Measurements from ENCODE around the gene GPBAR1.

GPBAR1 gene

GRCh38 chr2:218286570-218287459, 26.0 kb downstream of the GPBAR1 start:
- TF ChIP-seq JUND (IDR thresholded peaks at IDR 0.05; ENCODE audit: low read depth) = no peak
- DNase-seq (ENCODE audit: low read depth in 1 of 2, low spot score in 1 of 2) = peak; percentile 70 to 90
- in situ Hi-C loops (cut with HindIII; ENCODE audit: low pct_unique_long_range_greater_than_20kb, low sequenced_read_pairs) = no loop called here

DNA sequence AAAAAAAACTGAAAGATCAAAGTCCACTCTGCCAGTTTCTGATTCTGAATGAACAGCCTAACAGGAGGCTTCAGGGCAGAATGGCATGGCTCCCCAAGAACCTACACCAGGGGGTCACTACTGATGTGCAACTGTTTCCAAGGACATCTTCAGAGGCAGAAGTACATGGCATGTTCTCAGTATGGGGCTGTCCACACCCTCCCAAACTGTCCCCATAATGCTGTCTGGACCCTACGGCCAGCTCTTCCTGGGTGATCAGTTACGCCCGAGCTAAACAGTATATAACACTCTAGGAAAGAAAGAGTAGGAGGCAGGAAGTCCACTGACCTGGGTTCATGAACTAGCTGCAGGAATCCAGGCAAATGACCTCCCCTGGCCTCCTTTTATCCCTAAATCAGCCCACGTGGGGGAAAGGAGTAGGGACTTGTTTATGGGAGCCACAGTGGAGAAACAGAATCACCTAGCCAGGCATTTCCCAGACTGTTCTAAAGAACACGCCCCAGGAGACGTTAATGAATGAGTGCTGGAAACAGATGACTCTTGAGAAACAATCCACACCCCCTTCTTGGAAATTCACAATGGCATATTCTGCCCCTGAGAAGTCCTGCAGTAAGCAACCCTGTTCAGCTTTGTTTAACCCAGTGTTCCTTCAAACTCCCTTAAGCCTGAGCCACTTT, 29.0 kb downstream of the GPBAR1 start:
- in situ Hi-C loops (cut with HindIII; ENCODE audit: low pct_unique_long_range_greater_than_20kb, low sequenced_read_pairs) = no loop called here
- TF ChIP-seq JUND (IDR thresholded peaks at IDR 0.05; ENCODE audit: low read depth) = no peak
- DNase-seq (ENCODE audit: low read depth in 1 of 2, low spot score in 1 of 2) = no peak

DNA sequence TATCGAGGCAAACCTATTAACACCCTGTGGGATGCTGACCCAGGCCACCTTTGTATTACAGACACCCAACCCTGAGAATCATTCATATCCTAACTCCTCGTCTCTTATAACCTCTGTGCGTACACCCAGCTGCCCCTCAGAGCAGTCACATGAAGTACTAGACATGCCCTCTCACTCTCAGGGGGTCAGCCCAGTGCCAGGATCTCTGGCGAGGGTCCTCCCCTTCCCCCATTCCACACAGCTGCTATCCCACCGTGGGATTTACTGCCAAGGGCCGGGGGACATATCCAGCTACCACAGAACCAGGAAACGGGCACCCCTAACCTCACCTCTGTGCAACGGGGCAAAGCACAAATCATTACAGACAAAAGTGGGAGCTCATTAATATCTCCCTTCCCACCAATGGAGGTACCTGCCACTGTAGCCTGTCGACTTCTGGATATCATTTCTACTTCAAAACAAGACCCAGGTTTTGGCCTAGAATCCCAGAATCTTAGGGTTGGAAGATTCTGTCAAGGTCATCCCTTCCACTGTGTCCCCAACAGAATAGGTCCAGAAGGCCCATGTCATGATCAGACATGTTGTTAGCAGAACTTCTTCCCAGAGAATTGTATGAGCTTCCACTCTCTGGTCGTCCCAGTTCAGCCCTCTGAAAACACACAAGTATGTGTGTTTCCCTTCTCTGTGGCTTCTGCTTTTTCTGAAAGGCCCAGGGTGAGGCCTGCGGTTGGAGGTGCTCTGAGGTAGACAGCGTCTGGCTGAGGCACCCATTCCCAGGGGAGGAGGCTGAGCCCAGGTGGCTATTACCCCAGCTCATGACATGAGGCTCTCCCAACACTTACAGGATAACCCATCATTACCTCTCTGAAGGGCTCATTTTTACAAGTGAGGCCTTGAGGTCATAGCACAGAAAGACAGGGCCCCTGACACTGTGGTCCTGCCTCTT, 29.8 kb downstream of the GPBAR1 start:
- in situ Hi-C loops (cut with HindIII; ENCODE audit: low pct_unique_long_range_greater_than_20kb, low sequenced_read_pairs) = no loop called here
- DNase-seq (ENCODE audit: low read depth in 1 of 2, low spot score in 1 of 2) = no peak
- TF ChIP-seq JUND (IDR thresholded peaks at IDR 0.05; ENCODE audit: low read depth) = no peak

DNA sequence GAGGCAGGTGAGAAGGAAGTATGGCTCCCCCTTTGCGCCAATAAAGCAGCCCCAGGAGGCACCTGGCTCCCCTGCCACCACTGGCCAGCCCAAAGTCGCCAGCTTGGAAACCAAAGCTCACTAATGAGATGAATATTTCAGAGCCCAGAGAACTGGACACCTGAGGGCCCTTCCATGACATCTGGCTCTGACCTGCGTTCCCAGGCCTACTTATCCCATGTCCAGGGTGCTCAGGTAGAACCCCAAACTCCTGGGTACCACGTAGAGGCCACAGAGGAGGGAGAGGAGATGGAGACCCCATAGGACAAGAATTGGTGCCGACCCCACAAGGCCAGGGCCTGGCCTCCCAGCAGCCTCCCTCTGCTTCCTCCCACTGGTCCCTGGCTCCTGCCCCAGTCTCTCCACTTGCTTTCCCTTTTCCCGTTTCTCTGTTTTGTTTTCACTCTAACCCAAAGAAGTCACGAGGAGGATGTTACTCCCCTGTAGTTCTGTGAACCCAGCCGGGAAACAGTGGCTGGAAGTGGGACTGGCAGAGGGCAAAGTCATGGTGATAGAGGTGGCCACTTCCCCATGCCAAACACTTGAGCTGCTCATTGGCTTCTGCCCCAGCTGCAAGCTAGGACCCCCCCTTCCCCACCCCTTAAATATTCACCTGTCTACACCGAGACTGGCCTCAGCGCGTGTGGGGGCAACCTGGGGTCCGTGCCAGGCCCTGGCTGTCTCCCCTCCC, 30.7 kb downstream of the GPBAR1 start:
- in situ Hi-C loops (cut with HindIII; ENCODE audit: low pct_unique_long_range_greater_than_20kb, low sequenced_read_pairs) = no loop called here
- no peak for TF ChIP-seq JUND (IDR thresholded peaks at IDR 0.05; ENCODE audit: low read depth)
- no peak for DNase-seq (ENCODE audit: low read depth in 1 of 2, low spot score in 1 of 2)

DNA sequence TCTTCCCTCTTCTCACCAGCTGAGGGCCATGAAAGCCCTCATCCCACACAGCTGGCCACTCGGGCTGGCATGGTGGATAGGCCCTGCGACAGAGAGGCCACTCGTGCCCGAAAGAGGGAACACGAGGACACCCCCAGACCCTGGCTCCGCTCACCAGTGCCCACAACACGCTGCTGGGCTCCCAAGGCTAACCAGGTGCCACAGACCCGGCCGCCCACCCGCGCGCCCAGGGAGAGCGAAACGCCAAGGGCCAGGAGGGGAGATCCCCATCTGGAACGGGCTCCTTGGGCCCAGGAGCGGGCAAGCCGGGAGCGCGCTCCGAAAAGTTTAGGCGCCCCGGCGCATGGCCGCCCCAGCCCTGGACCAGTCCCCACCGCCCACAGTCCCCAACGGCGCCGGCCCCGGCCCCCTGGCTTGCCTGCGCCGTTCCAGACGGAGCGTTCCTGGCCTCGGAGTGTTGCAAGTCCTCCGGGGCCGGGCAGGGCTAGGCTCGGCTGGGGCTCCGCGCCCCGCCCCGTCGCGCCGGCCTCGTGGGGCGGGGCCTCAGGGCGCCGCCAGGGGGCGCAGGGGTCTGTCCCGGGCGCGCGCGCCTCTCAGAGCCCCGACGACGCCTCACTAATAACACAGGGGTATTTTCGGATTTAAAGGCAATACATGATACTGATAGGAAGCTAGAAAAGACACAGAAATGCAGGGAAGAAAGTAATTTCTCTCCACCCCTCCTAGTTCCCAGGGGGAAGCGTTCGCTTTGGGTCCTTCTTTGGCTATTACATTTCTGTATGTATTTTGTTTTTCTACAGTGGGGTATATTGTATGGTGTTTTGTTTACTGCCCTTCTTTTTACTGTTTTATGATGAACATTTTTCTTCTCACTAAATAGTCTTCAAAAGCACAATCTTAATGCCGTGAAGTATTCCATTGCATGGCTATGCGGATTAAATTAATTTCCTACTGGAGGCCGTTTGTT, 31.5 kb downstream of the GPBAR1 start, which contains the start of gene TMBIM1:
TMBIM1 (minus strand) TSS at position 456 of the 967 bp plus-strand sequence. CDS start 10,362 bp downstream, outside the sequence.
- peak; percentile 65 to 72 for DNase-seq (ENCODE audit: low read depth in 1 of 2, low spot score in 1 of 2)
- in situ Hi-C loops (cut with HindIII; ENCODE audit: low pct_unique_long_range_greater_than_20kb, low sequenced_read_pairs) = no loop called here
- TF ChIP-seq JUND (IDR thresholded peaks at IDR 0.05; ENCODE audit: low read depth) = no peak

- DNase-seq (ENCODE audit: low read depth in 1 of 2, low spot score in 1 of 2) = no peak
- TF ChIP-seq JUND (IDR thresholded peaks at IDR 0.05; ENCODE audit: low read depth) = no peak
- in situ Hi-C loops (cut with HindIII; ENCODE audit: low pct_unique_long_range_greater_than_20kb, low sequenced_read_pairs) = no loop called here
Measured at GRCh38 chr2:218293715-218294429, 33.1 kb downstream of the GPBAR1 start.

- DNase-seq (ENCODE audit: low read depth in 1 of 2, low spot score in 1 of 2) = no peak
- no peak for TF ChIP-seq JUND (IDR thresholded peaks at IDR 0.05; ENCODE audit: low read depth)
- in situ Hi-C loops (cut with HindIII; ENCODE audit: low pct_unique_long_range_greater_than_20kb, low sequenced_read_pairs) = no loop called here
Measured at GRCh38 chr2:218294430-218295022, 33.7 kb downstream of the GPBAR1 start.

- DNase-seq (ENCODE audit: low read depth in 1 of 2, low spot score in 1 of 2) = peak in 1 of 2 experiments; percentile 52
- in situ Hi-C loops (cut with HindIII; ENCODE audit: low pct_unique_long_range_greater_than_20kb, low sequenced_read_pairs) = no loop called here
- TF ChIP-seq JUND (IDR thresholded peaks at IDR 0.05; ENCODE audit: low read depth) = no peak
Measured at GRCh38 chr2:218295029-218295428, 34.2 kb downstream of the GPBAR1 start.

DNA sequence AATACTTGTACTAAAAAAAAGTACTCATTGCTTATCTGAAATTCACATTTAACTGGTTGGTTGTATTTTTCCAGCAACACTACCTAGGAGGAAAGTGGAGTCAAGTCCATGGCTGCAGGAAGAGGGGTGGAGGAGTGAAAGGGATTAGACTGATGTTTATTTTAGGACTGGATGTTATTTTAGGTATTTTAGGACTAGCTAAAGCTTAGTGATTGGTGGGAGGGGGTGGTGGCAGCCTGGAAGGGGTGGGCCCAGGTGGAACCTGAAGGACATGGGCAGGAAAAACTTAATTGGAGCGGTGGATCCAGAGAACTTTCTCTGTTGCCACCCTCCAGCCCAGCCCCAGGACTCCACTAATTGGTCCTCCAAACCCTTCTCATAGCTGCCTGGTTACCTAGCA, 35.4 kb downstream of the GPBAR1 start:
- in situ Hi-C loops (cut with HindIII; ENCODE audit: low pct_unique_long_range_greater_than_20kb, low sequenced_read_pairs) = no loop called here
- no peak for DNase-seq (ENCODE audit: low read depth in 1 of 2, low spot score in 1 of 2)
- TF ChIP-seq JUND (IDR thresholded peaks at IDR 0.05; ENCODE audit: low read depth) = no peak

GRCh38 chr2:218296847-218297246, 36.0 kb downstream of the GPBAR1 start:
- TF ChIP-seq JUND (IDR thresholded peaks at IDR 0.05; ENCODE audit: low read depth) = no peak
- in situ Hi-C loops (cut with HindIII; ENCODE audit: low pct_unique_long_range_greater_than_20kb, low sequenced_read_pairs) = no loop called here
- no peak for DNase-seq (ENCODE audit: low read depth in 1 of 2, low spot score in 1 of 2)
